GM12865 (cell line): Measurements from ENCODE around the gene TOR4A.

ENCODE experiments used
- DNase-seq: peaks from one replicate; pipeline ENCODE4 v3.0.0; 2010; ENCODE audit warnings: low read depth
- H3K4me3 ChIP-seq: 2 replicates; pipeline ENCODE4 v1.5.1; 2011; ENCODE audit warnings: mild to moderate bottlenecking, low read depth, low read length, control low read depth
- CTCF ChIP-seq: IDR thresholded peaks from 2 replicates; pipeline ENCODE4 v1.5.1; 2011; ENCODE audit warnings: low read length, control low read depth, low read depth, inconsistent platforms; ENCODE audit not compliant: insufficient read depth; ENCODE audit errors: missing control alignments

The TOR4A gene

GRCh38 chr9:137230705-137231371 is 46.7 kb upstream of the TOR4A start, which contains the start of gene SLC34A3:
Gene SLC34A3 (plus strand): TSS chr9:137230901. CDS start chr9:137231703, 802 bp downstream.
- no peak within 1 kb of the TSS for H3K4me3 ChIP-seq
- no peak for DNase-seq
- TF ChIP-seq CTCF, result no peak

- DNase-seq, result no peak
- H3K4me3 ChIP-seq, result no peak overlapping the region
- TF ChIP-seq CTCF, result no peak
Observed at GRCh38 chr9:137231372-137232039, 46.0 kb upstream of the TOR4A start.

- no peak overlapping the region for H3K4me3 ChIP-seq
- no peak for TF ChIP-seq CTCF
- DNase-seq, result no peak
Observed at GRCh38 chr9:137232101-137232500, 45.4 kb upstream of the TOR4A start.

GRCh38 chr9:137232510-137232909 is 45.0 kb upstream of the TOR4A start:
- DNase-seq, result no peak
- no peak overlapping the region for H3K4me3 ChIP-seq
- no peak for TF ChIP-seq CTCF

- no peak for DNase-seq
- no peak overlapping the region for H3K4me3 ChIP-seq
- TF ChIP-seq CTCF, result no peak
Observed at GRCh38 chr9:137233143-137233980, 44.2 kb upstream of the TOR4A start.

- H3K4me3 ChIP-seq, result no peak overlapping the region
- DNase-seq, result no peak
- no peak for TF ChIP-seq CTCF
Observed at GRCh38 chr9:137234055-137234697, 43.4 kb upstream of the TOR4A start.
